ENCODE measurements around the gene HMGB4.

GRCh38 chr1:33824971-33825370 lies 38.9 kb upstream of the HMGB4 start:
- TF ChIP-seq CTCF (IDR thresholded peaks at IDR 0.05; ENCODE audit: low read depth, low read length, poor library complexity, severe bottlenecking), result no peak
- no peak for TF ChIP-seq EZH2phosphoT487 (IDR thresholded peaks at IDR 0.05; ENCODE audit: borderline replicate concordance, low read length)

All from DOHH2 (cell line).